Activated CD4-positive, alpha-beta T cell treated with anti-CD3 and anti-CD28 coated beads, Interleukin-2, amount 10 ng/mL, durations not matched to agents 24 days and 14 days (primary cell): Measurements from ENCODE around the gene ZNF652. TPM values are rescaled to one million over a fixed set of nuclear protein-coding genes. Genes with fewer than 3 reads are reported as not detected.
A peak's percentile ranks its signal among the peaks of the same experiment; 100 is the strongest.
"Not testable (repeated sequence)": the region's sequence is repeated elsewhere in the genome, so short reads cannot be mapped to it uniquely, and the experiment has no call there.

Experiments used
- DNase-seq: peaks from one replicate; pipeline ENCODE4 v3.0.0; 2022
- H3K27ac Mint-ChIP-seq: one replicate; pipeline ENCODE4 v1.8.0; 2022; ENCODE audit warnings: mild to moderate bottlenecking, mixed read lengths
- H3K27me3 Mint-ChIP-seq: one replicate; pipeline ENCODE4 v1.8.0; 2022; ENCODE audit warnings: mixed read lengths
- H3K36me3 Mint-ChIP-seq: one replicate; pipeline ENCODE4 v1.8.0; 2022; ENCODE audit warnings: low read depth, mild to moderate bottlenecking, mixed read lengths
- H3K4me1 Mint-ChIP-seq: one replicate; pipeline ENCODE4 v1.8.0; 2021; ENCODE audit warnings: mixed read lengths
- H3K4me3 Mint-ChIP-seq: one replicate; pipeline ENCODE4 v1.8.0; 2022; ENCODE audit warnings: mild to moderate bottlenecking, moderate library complexity, mixed read lengths
- H3K9me3 Mint-ChIP-seq: one replicate; pipeline ENCODE4 v1.8.0; 2021; ENCODE audit warnings: mixed read lengths
- intact Hi-C: fragments of 100-400 bp; cut with micrococcal nuclease; formaldehyde crosslinking; loops from one replicate; pipeline ENCODE4 v1.15.1; 2023
- total RNA-seq: library from RNA; stranded (reverse); gene quantifications from 2 replicates; pipeline ENCODE4 v1.2.3, GENCODE V29; 2022

ZNF652 gene
- total RNA-seq, 1 donor from 2014 or later = 4.5 TPM

DNA sequence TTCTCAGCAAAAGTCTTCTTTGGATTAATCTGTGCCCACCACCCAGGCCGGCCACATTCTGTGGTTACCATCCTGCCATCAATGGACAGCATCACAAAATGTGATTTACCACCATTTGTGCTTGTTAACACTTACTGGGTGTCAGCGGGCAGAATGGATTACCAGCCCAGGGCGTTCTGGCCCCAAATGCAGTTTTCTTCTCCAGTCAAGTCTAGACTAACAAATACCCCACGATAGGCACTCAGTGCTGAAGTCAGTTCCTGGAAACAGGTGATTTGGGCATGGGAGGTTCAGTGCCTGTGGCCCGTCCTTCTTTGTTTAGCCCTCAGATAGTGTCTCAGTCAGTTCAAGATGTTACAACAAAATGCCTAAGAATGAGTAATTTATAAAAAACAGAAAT, 92.7 kb downstream of the ZNF652 start:
- Mint-ChIP-seq H3K27me3 (no peaks in the 10 kb centered on the region), H3K4me3 (no peak overlapping the region), H3K4me1 (no peaks in the 10 kb centered on the region), H3K9me3 (no peaks in the 10 kb centered on the region), H3K27ac (no peak overlapping the region), H3K36me3 (no peaks in the 10 kb centered on the region)
- DNase-seq = no peak
- intact Hi-C loops = no loop called here

DNA sequence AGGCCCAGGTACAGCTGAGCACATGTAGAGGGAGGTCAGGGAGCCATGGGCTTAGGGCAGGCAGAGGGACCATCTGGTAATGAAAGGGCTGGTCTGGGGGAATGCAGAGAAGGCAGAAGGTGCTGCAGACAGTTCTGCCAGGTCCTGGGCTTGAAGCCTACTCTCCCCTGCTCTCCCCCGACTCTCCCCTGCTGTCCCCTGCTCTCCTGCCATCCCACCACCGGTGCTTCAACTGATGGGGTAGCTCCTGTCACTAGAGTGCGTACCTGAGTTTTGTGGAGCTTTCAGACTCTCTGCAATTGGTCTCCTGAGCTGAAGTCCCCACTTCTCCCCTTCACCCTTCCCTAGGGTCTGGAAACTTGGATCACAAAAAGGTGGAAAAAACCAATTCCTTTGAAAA, 94.1 kb downstream of the ZNF652 start:
- DNase-seq = no peak
- no peaks in the 10 kb centered on the region for H3K4me1 Mint-ChIP-seq
- intact Hi-C loops = no loop called here
- no peaks in the 10 kb centered on the region for H3K9me3 Mint-ChIP-seq
- H3K27me3 Mint-ChIP-seq = peaks cover 7% of the 10 kb centered on the region
- no peaks in the 10 kb centered on the region for H3K36me3 Mint-ChIP-seq
- H3K27ac Mint-ChIP-seq = no peak overlapping the region
- no peak overlapping the region for H3K4me3 Mint-ChIP-seq

GRCh38 chr17:49266233-49266632, 95.8 kb downstream of the ZNF652 start:
- Mint-ChIP-seq H3K27me3 (peaks cover 11% of the 10 kb centered on the region), H3K36me3 (no peaks in the 10 kb centered on the region), H3K9me3 (no peaks in the 10 kb centered on the region), H3K4me1 (peaks cover under 1% of the 10 kb centered on the region), H3K27ac (no peak overlapping the region), H3K4me3 (no peak overlapping the region)
- intact Hi-C loops = no loop called here
- DNase-seq = no peak

GRCh38 chr17:49261540-49261939, 100.5 kb downstream of the ZNF652 start:
- Mint-ChIP-seq H3K27me3 (peaks cover 18% of the 10 kb centered on the region), H3K4me1 (peaks cover 13% of the 10 kb centered on the region)
- not testable (repeated sequence) for H3K36me3 Mint-ChIP-seq, DNase-seq, H3K27ac Mint-ChIP-seq, H3K4me3 Mint-ChIP-seq, H3K9me3 Mint-ChIP-seq
- intact Hi-C loops = loop anchor here (2.0 kb wide), 1 partner anchor 31 kb away; the partner anchor contains the start of gene PHOSPHO1

DNA sequence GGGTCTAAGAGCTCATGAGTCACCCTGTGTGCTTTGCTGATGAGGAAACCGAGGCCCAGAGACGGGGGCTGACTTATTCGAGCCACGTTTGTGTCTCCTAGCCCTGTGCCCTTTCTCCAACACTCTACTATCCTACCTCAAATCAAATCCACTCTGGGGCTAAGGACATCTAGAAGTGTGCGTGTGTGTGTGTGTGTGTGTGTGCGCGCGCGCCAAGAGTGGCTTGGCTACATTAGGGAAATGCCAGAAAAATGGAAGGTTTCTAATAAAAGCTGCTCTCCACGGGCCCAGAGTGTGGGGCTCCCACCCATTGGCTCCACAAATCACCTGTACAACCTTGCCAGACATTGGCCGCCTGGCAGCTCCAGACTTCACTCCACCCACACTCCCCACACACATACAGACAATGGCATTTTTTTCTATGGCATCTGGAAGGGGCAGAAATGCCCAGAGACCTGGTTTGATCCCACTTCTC, 101.2 kb downstream of the ZNF652 start:
- H3K4me1 Mint-ChIP-seq = peaks cover 13% of the 10 kb centered on the region
- H3K36me3 Mint-ChIP-seq = no peaks in the 10 kb centered on the region
- DNase-seq = no peak
- H3K27me3 Mint-ChIP-seq = peaks cover 18% of the 10 kb centered on the region
- peak overlapping the region; percentile 81 for H3K27ac Mint-ChIP-seq
- intact Hi-C loops = loop anchor here (2.0 kb wide), 1 partner anchor 30 kb away; the partner anchor contains the start of gene PHOSPHO1
- H3K4me3 Mint-ChIP-seq = peak overlapping the region; percentile 81
- no peaks in the 10 kb centered on the region for H3K9me3 Mint-ChIP-seq

DNA sequence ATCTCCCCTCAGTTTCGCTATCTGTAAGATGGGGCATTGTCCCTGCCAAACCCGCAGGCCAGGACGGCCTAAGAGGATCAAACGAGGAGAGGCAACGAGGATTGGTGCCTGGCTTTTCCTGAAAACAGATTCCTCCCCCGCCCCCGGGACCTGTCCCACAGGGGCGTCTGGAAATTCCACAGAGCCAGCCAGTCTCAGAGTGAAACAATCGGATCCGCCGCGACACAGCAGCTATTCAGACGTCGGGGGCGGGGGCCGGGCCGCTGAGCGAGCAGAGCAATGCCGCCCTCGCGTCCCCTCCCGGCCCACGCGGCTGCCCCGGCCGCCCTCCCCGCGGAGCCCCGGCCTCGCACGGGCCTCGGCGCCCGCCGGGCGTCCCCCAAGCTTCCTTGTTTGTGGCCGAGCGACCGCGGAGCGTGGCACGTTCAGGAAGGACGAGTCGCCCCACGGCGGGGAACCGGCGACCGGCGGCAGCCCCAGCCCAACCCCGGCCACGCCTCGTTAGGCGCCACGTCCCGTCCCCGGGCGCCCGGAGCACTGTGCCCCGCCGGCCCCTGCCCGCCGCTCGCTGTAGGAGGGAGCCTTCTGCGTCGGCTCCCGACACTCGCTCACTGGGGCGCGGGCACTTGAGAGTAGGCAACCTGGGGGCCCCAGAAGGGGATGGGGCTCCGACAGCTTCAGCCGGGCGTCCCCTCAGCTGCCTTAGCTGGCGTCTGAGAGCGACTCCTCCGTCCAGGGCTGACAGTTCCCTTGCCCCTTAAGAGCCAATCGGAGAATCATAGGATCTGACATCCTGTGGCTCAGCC, 101.8 kb downstream of the ZNF652 start:
- intact Hi-C loops = loop anchor here (2.0 kb wide), 1 partner anchor 29 kb away; the partner anchor contains the start of gene PHOSPHO1
- peaks cover 13% of the 10 kb centered on the region for H3K4me1 Mint-ChIP-seq
- peak overlapping the region; percentile 84 for H3K4me3 Mint-ChIP-seq
- peak overlapping the region; percentile 81 for H3K27ac Mint-ChIP-seq
- no peaks in the 10 kb centered on the region for H3K36me3 Mint-ChIP-seq
- peak; percentile 81 for DNase-seq
- no peaks in the 10 kb centered on the region for H3K9me3 Mint-ChIP-seq
- H3K27me3 Mint-ChIP-seq = peaks cover 18% of the 10 kb centered on the region

- H3K27ac Mint-ChIP-seq = peak overlapping the region; percentile 75
- peaks cover 13% of the 10 kb centered on the region for H3K4me1 Mint-ChIP-seq
- no peak for DNase-seq
- H3K36me3 Mint-ChIP-seq = no peaks in the 10 kb centered on the region
- no peaks in the 10 kb centered on the region for H3K9me3 Mint-ChIP-seq
- peak overlapping the region; percentile 84 for H3K4me3 Mint-ChIP-seq
- peaks cover 18% of the 10 kb centered on the region for H3K27me3 Mint-ChIP-seq
- intact Hi-C loops = loop anchor here (2.0 kb wide), 1 partner anchor 29 kb away; the partner anchor contains the start of gene PHOSPHO1
Measured at GRCh38 chr17:49259663-49260010, 102.4 kb downstream of the ZNF652 start.

DNA sequence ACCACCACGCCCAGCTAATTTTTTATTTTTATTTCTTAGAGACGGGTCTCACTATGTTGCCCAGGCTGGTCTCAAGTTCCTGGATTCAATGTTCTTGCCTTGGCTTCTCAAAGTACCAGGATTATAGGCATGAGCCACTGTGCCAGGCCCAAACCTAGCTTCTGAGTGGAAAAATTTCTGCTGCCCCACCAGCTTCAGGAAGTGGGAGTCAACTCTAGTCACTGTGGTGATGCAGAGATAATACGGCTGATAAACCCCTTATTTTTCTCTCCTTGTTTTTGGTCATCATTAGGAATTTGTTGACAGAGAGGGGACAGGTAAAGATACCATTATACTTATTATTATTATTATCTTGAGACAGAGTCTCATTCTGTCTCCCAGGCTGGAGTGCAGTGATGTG, 103.7 kb downstream of the ZNF652 start:
- Mint-ChIP-seq H3K27me3 (peaks cover 13% of the 10 kb centered on the region), H3K4me3 (no peak overlapping the region), H3K27ac (no peak overlapping the region), H3K9me3 (no peaks in the 10 kb centered on the region), H3K36me3 (no peaks in the 10 kb centered on the region), H3K4me1 (peaks cover 13% of the 10 kb centered on the region)
- intact Hi-C loops = no loop called here
- no peak for DNase-seq

DNA sequence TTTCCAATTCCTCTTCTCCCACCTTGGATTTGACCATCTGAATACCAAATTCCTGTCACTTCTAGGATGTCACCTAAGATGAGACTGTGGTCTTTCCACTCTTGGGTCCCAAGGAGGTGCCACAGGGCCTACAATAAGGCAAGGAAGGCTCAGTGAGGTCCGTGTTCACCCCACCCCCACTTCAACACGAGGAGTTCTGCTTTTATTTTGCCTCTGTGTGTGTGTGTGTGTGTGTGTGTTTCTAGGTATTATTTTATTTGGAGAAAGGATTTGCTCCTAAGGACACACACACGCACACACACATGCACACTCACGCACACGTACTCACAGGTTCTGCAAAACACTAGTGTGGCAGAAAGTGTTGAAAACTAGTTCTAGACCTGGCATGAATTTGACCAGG, 106.9 kb downstream of the ZNF652 start:
- peaks cover 7% of the 10 kb centered on the region for H3K27me3 Mint-ChIP-seq
- DNase-seq = no peak
- intact Hi-C loops = no loop called here
- no peak overlapping the region for H3K27ac Mint-ChIP-seq
- H3K4me3 Mint-ChIP-seq = no peak overlapping the region
- no peaks in the 10 kb centered on the region for H3K9me3 Mint-ChIP-seq
- peaks cover 4% of the 10 kb centered on the region for H3K4me1 Mint-ChIP-seq
- H3K36me3 Mint-ChIP-seq = no peaks in the 10 kb centered on the region

GRCh38 chr17:49254066-49254465, 108.0 kb downstream of the ZNF652 start:
- Mint-ChIP-seq H3K4me3 (no peak overlapping the region), H3K27me3 (peaks cover 7% of the 10 kb centered on the region), H3K27ac (no peak overlapping the region), H3K36me3 (no peaks in the 10 kb centered on the region), H3K4me1 (no peaks in the 10 kb centered on the region), H3K9me3 (no peaks in the 10 kb centered on the region)
- intact Hi-C loops = no loop called here
- no peak for DNase-seq

- intact Hi-C loops = no loop called here
- Mint-ChIP-seq H3K27ac (no peak overlapping the region), H3K27me3 (peaks cover 9% of the 10 kb centered on the region), H3K9me3 (no peaks in the 10 kb centered on the region), H3K4me1 (no peaks in the 10 kb centered on the region), H3K4me3 (no peak overlapping the region), H3K36me3 (no peaks in the 10 kb centered on the region)
- DNase-seq = no peak
Measured at GRCh38 chr17:49252148-49252695, 109.8 kb downstream of the ZNF652 start.

DNA sequence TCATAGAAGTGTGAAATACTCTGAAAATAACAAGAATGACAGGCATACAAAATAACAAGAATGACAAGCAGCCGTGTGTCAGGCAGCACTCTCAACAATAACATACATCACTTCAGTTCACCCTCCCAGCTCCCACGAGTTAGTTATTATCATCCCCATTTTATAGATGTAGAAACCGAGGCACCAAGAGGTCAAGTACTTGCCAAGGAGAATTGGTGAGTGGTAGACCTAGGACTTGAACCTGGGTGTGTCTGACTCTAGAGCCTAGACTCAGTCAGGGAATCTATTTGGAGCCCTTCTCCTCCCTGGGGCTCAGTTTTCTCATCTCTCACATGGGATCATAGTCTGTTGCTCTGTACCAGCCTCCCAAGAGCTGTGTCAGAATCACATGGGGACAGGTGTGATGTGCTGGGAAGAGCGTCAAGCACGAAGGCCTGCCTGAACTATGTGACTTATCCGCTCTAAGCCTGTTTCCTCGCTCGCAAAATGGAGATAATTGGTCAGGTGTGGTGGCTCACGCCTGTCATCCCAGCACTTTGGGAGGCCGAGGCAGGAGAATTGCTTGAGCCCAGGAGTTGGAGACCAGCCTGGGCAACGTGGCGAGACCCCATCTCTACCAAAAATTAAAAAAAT, 112.0 kb downstream of the ZNF652 start:
- peaks cover 11% of the 10 kb centered on the region for H3K27me3 Mint-ChIP-seq
- no peak overlapping the region for H3K27ac Mint-ChIP-seq
- no peaks in the 10 kb centered on the region for H3K36me3 Mint-ChIP-seq
- H3K4me3 Mint-ChIP-seq = no peak overlapping the region
- no peak for DNase-seq
- no peaks in the 10 kb centered on the region for H3K4me1 Mint-ChIP-seq
- no peaks in the 10 kb centered on the region for H3K9me3 Mint-ChIP-seq
- intact Hi-C loops = no loop called here

GRCh38 chr17:49249292-49249794, 112.7 kb downstream of the ZNF652 start:
- no peak overlapping the region for H3K27ac Mint-ChIP-seq

DNA sequence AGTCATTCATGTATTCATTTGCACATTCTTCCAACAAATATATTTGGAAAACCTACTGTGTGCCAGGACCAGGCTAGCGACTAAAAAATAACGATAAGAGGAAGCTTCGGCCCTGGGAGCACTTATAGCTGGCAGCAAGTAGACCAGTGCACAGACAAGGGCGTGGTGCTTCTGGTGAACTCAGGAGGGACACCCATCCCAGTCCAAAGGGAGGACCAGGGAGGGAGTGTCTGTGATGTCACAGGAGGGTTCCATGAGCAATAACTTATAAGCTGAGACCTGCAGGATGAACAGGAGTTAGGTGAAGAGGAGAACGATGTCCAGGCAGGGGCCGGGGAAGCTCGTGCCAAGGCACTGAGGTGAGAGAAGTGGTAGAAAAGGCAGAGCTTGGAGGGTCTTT, 114.1 kb downstream of the ZNF652 start:
- Mint-ChIP-seq H3K4me3 (no peak overlapping the region), H3K9me3 (no peaks in the 10 kb centered on the region)
- DNase-seq = no peak

More at GRCh38 chr17:49249292-49249794, 112.7 kb downstream of the ZNF652 start:
- H3K27me3 Mint-ChIP-seq = peaks cover 11% of the 10 kb centered on the region
- H3K9me3 Mint-ChIP-seq = no peaks in the 10 kb centered on the region
- no peaks in the 10 kb centered on the region for H3K4me1 Mint-ChIP-seq
- no peaks in the 10 kb centered on the region for H3K36me3 Mint-ChIP-seq
- H3K4me3 Mint-ChIP-seq = no peak overlapping the region
- no peak for DNase-seq
- intact Hi-C loops = no loop called here

More for the DNA sequence above, 114.1 kb downstream of the ZNF652 start:
- intact Hi-C loops = no loop called here
- Mint-ChIP-seq H3K27me3 (peaks cover 11% of the 10 kb centered on the region), H3K4me1 (no peaks in the 10 kb centered on the region), H3K36me3 (no peaks in the 10 kb centered on the region), H3K27ac (no peak overlapping the region)
